ENCODE results near the gene OLIG1.

Gene OLIG1

DNA sequence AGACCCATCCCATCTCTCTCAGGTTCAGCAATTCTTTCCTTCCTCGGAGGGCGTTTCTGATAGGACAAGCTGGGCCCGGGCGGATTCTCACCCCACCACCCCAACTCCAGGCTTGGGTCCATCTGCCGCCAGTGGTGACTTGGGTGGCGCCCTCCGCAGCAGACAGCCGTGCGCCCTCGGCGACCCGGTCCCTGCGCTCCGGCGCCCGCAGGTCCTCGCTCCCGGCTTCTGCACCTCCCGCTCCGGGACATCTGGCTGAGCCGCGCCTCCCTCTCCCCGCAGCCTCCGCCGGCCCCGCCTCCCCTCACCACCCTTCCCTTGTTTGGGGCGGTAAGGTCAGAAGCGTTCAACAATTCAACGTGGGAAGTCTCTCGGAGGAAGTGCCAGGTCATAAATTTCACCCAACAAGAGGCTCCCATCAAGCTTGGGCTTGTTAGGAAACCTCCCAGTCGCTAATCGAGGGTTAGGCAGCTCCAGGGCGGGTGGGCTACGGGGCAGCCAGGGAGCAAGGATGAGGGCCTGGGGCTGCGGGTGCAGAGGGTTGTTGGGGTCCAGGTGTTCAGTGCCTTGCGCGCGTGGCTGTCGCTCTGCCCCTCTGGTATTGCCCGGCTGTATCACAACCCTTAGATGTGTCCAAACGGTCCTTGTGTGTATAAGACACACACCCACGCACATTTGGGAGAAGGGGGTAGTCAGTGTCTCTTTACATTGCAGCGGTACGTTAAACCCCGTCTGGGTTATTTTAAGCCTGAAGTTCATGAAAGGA is 39.8 kb downstream of the OLIG1 start:
- TF ChIP-seq, protein P1, sequence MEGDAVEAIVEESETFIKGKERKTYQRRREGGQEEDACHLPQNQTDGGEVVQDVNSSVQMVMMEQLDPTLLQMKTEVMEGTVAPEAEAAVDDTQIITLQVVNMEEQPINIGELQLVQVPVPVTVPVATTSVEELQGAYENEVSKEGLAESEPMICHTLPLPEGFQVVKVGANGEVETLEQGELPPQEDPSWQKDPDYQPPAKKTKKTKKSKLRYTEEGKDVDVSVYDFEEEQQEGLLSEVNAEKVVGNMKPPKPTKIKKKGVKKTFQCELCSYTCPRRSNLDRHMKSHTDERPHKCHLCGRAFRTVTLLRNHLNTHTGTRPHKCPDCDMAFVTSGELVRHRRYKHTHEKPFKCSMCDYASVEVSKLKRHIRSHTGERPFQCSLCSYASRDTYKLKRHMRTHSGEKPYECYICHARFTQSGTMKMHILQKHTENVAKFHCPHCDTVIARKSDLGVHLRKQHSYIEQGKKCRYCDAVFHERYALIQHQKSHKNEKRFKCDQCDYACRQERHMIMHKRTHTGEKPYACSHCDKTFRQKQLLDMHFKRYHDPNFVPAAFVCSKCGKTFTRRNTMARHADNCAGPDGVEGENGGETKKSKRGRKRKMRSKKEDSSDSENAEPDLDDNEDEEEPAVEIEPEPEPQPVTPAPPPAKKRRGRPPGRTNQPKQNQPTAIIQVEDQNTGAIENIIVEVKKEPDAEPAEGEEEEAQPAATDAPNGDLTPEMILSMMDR (IDR thresholded peaks at IDR 0.05; ENCODE audit: control insufficient read depth, extremely low read depth, insufficient read depth) = no peak
- H3K4me3 ChIP-seq (ENCODE audit: low read depth, low read length) = no peak overlapping the region
- DNase-seq (ENCODE audit: low read depth) = no peak

DNA sequence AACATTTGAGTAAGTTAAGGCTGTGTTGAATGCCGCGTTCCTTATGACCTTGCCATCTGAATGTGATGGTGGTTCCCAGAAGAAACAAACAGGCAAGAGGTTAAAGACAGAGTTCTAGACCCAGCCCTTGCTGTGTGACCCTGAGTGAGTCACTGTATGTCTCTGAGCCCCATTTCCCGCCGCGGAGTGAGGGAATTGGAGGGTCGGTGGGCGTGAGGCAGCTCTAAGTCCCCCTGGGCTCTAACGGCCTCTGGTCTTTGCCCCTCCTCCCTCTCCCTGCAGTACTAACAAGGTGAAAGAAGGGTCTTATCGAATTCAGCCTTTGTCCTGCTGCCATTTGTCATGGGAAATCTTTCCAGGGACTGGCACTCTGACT is 40.4 kb downstream of the OLIG1 start:
- TF ChIP-seq, protein P1 (IDR thresholded peaks at IDR 0.05; ENCODE audit: control insufficient read depth, extremely low read depth, insufficient read depth) = no peak
- no peak for DNase-seq (ENCODE audit: low read depth)
- no peak overlapping the region for H3K4me3 ChIP-seq (ENCODE audit: low read depth, low read length)

DNA sequence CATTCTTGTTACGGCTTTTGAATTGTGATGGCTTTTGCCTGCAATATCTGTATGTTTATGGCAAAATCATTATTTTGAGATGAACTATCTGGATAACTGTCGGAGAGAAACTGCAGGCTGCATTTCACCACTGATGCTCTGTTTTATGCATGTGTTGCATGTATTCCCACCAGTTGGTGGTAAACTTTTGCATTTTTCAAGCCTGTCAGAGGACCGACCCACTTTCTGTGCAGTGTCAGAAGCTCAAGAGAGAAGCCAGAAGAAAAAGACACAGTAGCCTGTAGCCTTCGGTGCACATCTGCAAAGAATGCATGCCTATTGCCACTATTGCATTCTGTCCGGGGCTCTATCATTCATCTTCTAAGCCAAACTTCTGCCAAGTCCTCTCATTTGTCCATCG is 41.6 kb downstream of the OLIG1 start:
- DNase-seq (ENCODE audit: low read depth) = no peak

DNA sequence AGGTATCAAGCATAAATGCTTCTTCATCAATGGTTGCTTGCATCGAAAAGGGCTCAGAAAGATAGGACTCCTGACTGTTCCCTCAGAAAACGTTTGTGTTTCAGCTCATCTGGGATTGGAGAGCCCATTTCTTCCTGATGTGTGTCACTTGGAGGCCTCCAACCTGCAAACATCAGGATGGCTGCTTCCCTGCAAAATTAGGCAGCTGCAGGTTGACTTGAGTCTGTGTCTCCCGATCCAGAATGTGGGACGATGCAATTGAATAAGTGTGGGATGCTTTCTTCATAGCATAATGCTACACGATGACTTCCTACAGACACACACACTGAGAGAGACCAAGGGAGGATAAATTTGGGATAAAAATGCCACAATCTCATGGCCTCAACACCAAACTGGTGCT is 42.2 kb downstream of the OLIG1 start:
- no peak for DNase-seq (ENCODE audit: low read depth)
- H3K4me3 ChIP-seq (ENCODE audit: low read depth, low read length) = no peak overlapping the region
- TF ChIP-seq, protein P1 (IDR thresholded peaks at IDR 0.05; ENCODE audit: control insufficient read depth, extremely low read depth, insufficient read depth) = no peak

More for the DNA sequence above, 41.6 kb downstream of the OLIG1 start:
- TF ChIP-seq, protein P1 (IDR thresholded peaks at IDR 0.05; ENCODE audit: control insufficient read depth, extremely low read depth, insufficient read depth) = no peak
- H3K4me3 ChIP-seq (ENCODE audit: low read depth, low read length) = no peak overlapping the region

DNA sequence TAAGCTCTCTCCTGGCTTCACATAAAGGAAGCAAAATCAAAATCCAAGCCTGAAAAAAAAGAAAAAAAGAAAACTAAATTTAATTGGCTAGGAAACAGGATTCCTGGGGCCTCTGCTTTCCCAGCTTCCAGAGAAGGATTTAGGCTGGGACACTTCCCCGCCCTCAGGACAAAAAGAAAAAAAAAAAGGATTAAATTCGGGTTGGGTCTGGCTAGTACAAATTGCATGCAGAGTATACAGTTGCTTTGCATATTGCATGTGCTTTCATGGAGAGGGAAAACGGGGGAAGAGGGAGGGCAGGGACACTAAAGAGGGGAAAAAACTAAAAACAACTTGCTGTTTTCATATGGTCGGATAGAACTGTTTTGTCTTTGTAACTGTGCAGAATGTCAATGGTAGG is 42.7 kb downstream of the OLIG1 start:
- no peak for DNase-seq (ENCODE audit: low read depth)
- no peak overlapping the region for H3K4me3 ChIP-seq (ENCODE audit: low read depth, low read length)
- TF ChIP-seq, protein P1 (IDR thresholded peaks at IDR 0.05; ENCODE audit: control insufficient read depth, extremely low read depth, insufficient read depth) = no peak

DNA sequence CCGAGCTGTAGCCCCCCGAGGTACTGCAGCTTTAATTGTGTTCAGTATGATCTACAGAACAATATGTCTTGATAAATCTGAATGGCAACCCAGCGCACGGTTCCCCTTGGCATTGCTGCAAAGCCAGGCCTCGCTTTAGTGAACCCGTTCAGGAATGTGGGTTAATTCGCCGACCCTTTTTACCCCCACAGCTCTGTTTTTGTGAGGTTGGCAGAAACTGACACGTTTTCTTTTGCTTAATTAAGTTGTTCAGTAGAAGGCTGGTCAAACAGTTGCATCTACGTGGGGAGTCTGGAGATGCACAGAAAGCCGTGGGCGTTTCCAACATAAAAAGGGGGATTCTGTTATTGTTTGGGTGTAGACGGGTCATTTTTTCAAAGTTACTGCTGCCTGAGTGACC is 43.2 kb downstream of the OLIG1 start:
- no peak for DNase-seq (ENCODE audit: low read depth)
- H3K4me3 ChIP-seq (ENCODE audit: low read depth, low read length) = no peak overlapping the region
- TF ChIP-seq, protein P1 (IDR thresholded peaks at IDR 0.05; ENCODE audit: control insufficient read depth, extremely low read depth, insufficient read depth) = no peak

DNA sequence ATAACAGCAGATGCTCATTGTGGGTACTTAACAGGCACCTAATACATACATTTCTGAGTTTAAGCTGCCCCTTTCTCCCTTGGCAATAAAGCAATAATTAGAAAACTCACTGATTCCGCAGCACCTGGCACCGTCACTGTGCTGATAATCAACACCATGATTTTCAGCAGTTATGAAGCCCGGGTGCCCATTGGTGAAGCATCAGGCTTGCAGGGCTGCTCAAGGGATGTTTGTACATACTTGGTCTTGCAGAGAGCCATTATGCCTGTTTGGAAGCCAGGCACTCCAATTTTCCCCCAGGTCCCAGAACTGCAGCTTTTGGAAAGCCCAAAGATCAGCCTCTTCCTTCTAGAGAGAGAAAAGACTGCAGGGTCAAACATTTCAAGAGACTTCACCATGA is 44.3 kb downstream of the OLIG1 start:
- TF ChIP-seq, protein P1 (IDR thresholded peaks at IDR 0.05; ENCODE audit: control insufficient read depth, extremely low read depth, insufficient read depth) = no peak
- H3K4me3 ChIP-seq (ENCODE audit: low read depth, low read length) = no peak overlapping the region
- DNase-seq (ENCODE audit: low read depth) = no peak

Measured in LNCaP clone FGC (cell line).